IMR-90 (cell line): ENCODE data around the gene CSPG5. TPM values are rescaled to one million over a fixed set of nuclear protein-coding genes. Genes with fewer than 3 reads are reported as not detected.
A peak's percentile ranks its signal among the peaks of the same experiment; 100 is the strongest.

Source experiments
- ATAC-seq: fragments of 200-7000 bp; cut with Tn5 transposase; 2 replicates; pipeline ENCODE4 v1.9.1; 2020; ENCODE audit warnings: low read depth, mild to moderate bottlenecking, moderate library complexity
- BruUV-seq: library from RNA; stranded (reverse); fragments of 400-500 nt; replicated peaks from 2 replicates; lab custom pipeline; 2021; lab: Mats Ljungman, UMichigan
- CTCF ChIA-PET: fragments of 300-600 bp; formaldehyde crosslinking; extraction: SDS; loops from one replicate; lab custom pipeline; 2021; ENCODE audit warnings: antibody characterized with exemption; lab: Yijun Ruan, JAX
- POLR2A ChIA-PET: fragments of 300-600 bp; sonication (Branson Sonifier 250); formaldehyde crosslinking; loops from one replicate; lab custom pipeline; 2022; ENCODE audit warnings: antibody characterized with exemption; ENCODE audit not compliant: unreplicated experiment; lab: Charles Lee
- DNase-seq: peaks from one replicate; pipeline ENCODE4 v3.0.0; 2013
- H2AFZ ChIP-seq: replicated peaks from 2 replicates; pipeline ENCODE3; 2013; ENCODE audit warnings: low read length, mild to moderate bottlenecking; ENCODE audit not compliant: poor library complexity
- H2AK5ac ChIP-seq: 2 replicates; pipeline ENCODE4 v1.6.1; 2013; ENCODE audit warnings: low read depth, low read length, inconsistent platforms
- H2AK9ac ChIP-seq: replicated peaks from 2 replicates; pipeline ENCODE3; 2013; ENCODE audit warnings: mild to moderate bottlenecking, low read depth, low read length, moderate library complexity; ENCODE audit not compliant: poor library complexity
- H2BK120ac ChIP-seq: 2 replicates; pipeline ENCODE4 v1.6.1; 2013; ENCODE audit warnings: low read depth, low read length, inconsistent platforms
- H2BK15ac ChIP-seq: 3 replicates; pipeline ENCODE4 v1.6.1; 2013; ENCODE audit warnings: low read depth, low read length, inconsistent platforms
- H2BK20ac ChIP-seq: 2 replicates; pipeline ENCODE4 v1.6.1; 2013; ENCODE audit warnings: low read depth, mild to moderate bottlenecking, inconsistent platforms, low read length, moderate library complexity
- H2BK5ac ChIP-seq: 2 replicates; pipeline ENCODE4 v1.6.1; 2013; ENCODE audit warnings: mild to moderate bottlenecking, low read depth, low read length, inconsistent platforms; ENCODE audit not compliant: poor library complexity, severe bottlenecking
- H3K14ac ChIP-seq: replicated peaks from 2 replicates; pipeline ENCODE4 v1.6.1; 2013; ENCODE audit warnings: low read depth, low read length, inconsistent platforms
- H3K18ac ChIP-seq: 2 replicates; pipeline ENCODE4 v1.6.1; 2013; ENCODE audit warnings: low read depth, low read length, control low read depth
- H3K23ac ChIP-seq: 2 replicates; pipeline ENCODE4 v1.6.1; 2013; ENCODE audit warnings: low read depth, low read length, inconsistent platforms
- H3K27ac ChIP-seq: 2 replicates; pipeline ENCODE4 v1.5.1; 2013; ENCODE audit warnings: mild to moderate bottlenecking, control low read depth, low read length; ENCODE audit not compliant: insufficient read depth
- H3K27me3 ChIP-seq: 2 replicates; pipeline ENCODE4 v1.6.1; 2013; ENCODE audit warnings: low read length; ENCODE audit not compliant: control insufficient read depth, insufficient read depth
- H3K36me3 ChIP-seq: 2 replicates; pipeline ENCODE4 v1.6.1; 2013; ENCODE audit warnings: low read length, mixed read lengths; ENCODE audit not compliant: control insufficient read depth, insufficient read depth
- H3K4ac ChIP-seq: 2 replicates; pipeline ENCODE4 v1.6.1; 2013; ENCODE audit warnings: low read depth, low read length, inconsistent platforms
- H3K4me1 ChIP-seq: 2 replicates; pipeline ENCODE4 v1.6.1; 2013; ENCODE audit warnings: low read length, mixed read lengths; ENCODE audit not compliant: control insufficient read depth, insufficient read depth
- H3K4me2 ChIP-seq: 2 replicates; pipeline ENCODE4 v1.6.1; 2013; ENCODE audit warnings: low read depth, mild to moderate bottlenecking, control low read depth, low read length, moderate library complexity
- H3K4me3 ChIP-seq: 2 replicates; pipeline ENCODE4 v1.5.1; 2013; ENCODE audit warnings: low read depth, mild to moderate bottlenecking, control low read depth, low read length, moderate library complexity; ENCODE audit not compliant: insufficient read depth
- H3K56ac ChIP-seq: 2 replicates; pipeline ENCODE4 v1.6.1; 2013; ENCODE audit warnings: low read length, inconsistent platforms; ENCODE audit not compliant: insufficient read depth; ENCODE audit errors: extremely low read depth
- H3K79me1 ChIP-seq, 2 experiments: 2 replicates each; pipeline ENCODE4 v1.6.1; 2013; ENCODE audit warnings: low read length in 2 of 2, inconsistent platforms in 1 of 2, low read depth in 1 of 2
- H3K9ac ChIP-seq: 2 replicates; pipeline ENCODE4 v1.6.1; 2013; ENCODE audit warnings: low read depth, low read length, control low read depth
- H3K9me1 ChIP-seq: 2 replicates; pipeline ENCODE4 v1.6.1; 2013; ENCODE audit warnings: low read length, inconsistent platforms; ENCODE audit not compliant: insufficient read depth
- H3K9me3 ChIP-seq: 2 replicates; pipeline ENCODE4 v1.6.1; 2013; ENCODE audit warnings: low read length; ENCODE audit not compliant: control insufficient read depth, insufficient read depth
- H4K20me1 ChIP-seq: 2 replicates; pipeline ENCODE4 v1.6.1; 2013; ENCODE audit warnings: low read length, inconsistent platforms; ENCODE audit not compliant: insufficient read depth
- H4K5ac ChIP-seq: 2 replicates; pipeline ENCODE4 v1.6.1; 2013; ENCODE audit warnings: mild to moderate bottlenecking, low read depth, low read length, control low read depth
- H4K8ac ChIP-seq, 2 experiments: 2 replicates each; pipeline ENCODE4 v1.6.1; 2013; ENCODE audit warnings: low read depth in 2 of 2, low read length in 2 of 2, control low read depth in 1 of 2, inconsistent platforms in 1 of 2
- H4K91ac ChIP-seq: 2 replicates; pipeline ENCODE4 v1.6.1; 2013; ENCODE audit warnings: low read depth, low read length, inconsistent platforms; ENCODE audit not compliant: insufficient read depth
- BHLHE40 ChIP-seq: fragments of 150-350 bp; IDR thresholded peaks from 2 replicates; pipeline ENCODE4 v1.6.1; 2016; ENCODE audit warnings: mild to moderate bottlenecking, low read depth, low read length
- CEBPB ChIP-seq: IDR thresholded peaks from 2 replicates; pipeline ENCODE4 v1.6.1; 2012; ENCODE audit warnings: low read depth, low read length, improper control_type of control experiment
- CHD1 ChIP-seq: IDR thresholded peaks from 2 replicates; pipeline ENCODE4 v1.6.1; 2012; ENCODE audit warnings: low read depth, low read length, improper control_type of control experiment
- FOS ChIP-seq: fragments of 150-350 bp; IDR thresholded peaks from 2 replicates; pipeline ENCODE4 v1.6.1; 2016; ENCODE audit warnings: low read depth, low read length
- MAFK ChIP-seq: IDR thresholded peaks from 2 replicates; pipeline ENCODE4 v1.6.1; 2012; ENCODE audit warnings: low read depth, low read length, improper control_type of control experiment
- MAZ ChIP-seq: IDR thresholded peaks from 2 replicates; pipeline ENCODE4 v1.6.1; 2012; ENCODE audit warnings: low read depth, mild to moderate bottlenecking, low read length, improper control_type of control experiment, moderate library complexity, borderline replicate concordance
- MXI1 ChIP-seq: IDR thresholded peaks from 2 replicates; pipeline ENCODE4 v1.6.1; 2012; ENCODE audit warnings: low read depth, mild to moderate bottlenecking, low read length, moderate library complexity, borderline replicate concordance
- POLR2A ChIP-seq: IDR thresholded peaks from 2 replicates; pipeline ENCODE4 v1.6.1; 2012; ENCODE audit warnings: mild to moderate bottlenecking, low read depth, low read length
- RCOR1 ChIP-seq: IDR thresholded peaks from 2 replicates; pipeline ENCODE4 v1.6.1; 2012; ENCODE audit warnings: mild to moderate bottlenecking, low read length, improper control_type of control experiment; ENCODE audit not compliant: insufficient replicate concordance
- RFX5 ChIP-seq: IDR thresholded peaks from 2 replicates; pipeline ENCODE4 v1.8.0; 2012; ENCODE audit warnings: low read depth, mild to moderate bottlenecking, low read length, moderate library complexity
- SMC3 ChIP-seq: fragments of 150-350 bp; IDR thresholded peaks from 2 replicates; pipeline ENCODE4 v1.6.1; 2016; ENCODE audit warnings: low read depth, mild to moderate bottlenecking, antibody characterized with exemption, low read length, moderate library complexity
- WGBS, 2 experiments: methylation state at CpG; one replicate each; pipeline versions ENCODE4 v1.1.5 to v1.1.7; 2013; ENCODE audit warnings: missing lambda C conversion rate in 2 of 2; ENCODE audit not compliant: insufficient read length in 1 of 2; ENCODE audit errors: extremely low coverage in 2 of 2; 5-methylcytosine and 5-hydroxymethylcytosine counted together
- dilution Hi-C: fragments of 300-500 bp; cut with HindIII; formaldehyde crosslinking; loops from one replicate; pipeline ENCODE4 v1.14.3; 2018; ENCODE audit warnings: low sequenced_read_pairs; ENCODE audit not compliant: unreplicated experiment
- in situ Hi-C: fragments of 300-500 bp; cut with MboI; formaldehyde crosslinking; loops from 3 replicates; pipeline ENCODE4 v1.14.3; 2019; ENCODE audit warnings: low sequenced_read_pairs, inconsistent platforms, mixed read lengths
- intact Hi-C: fragments of 100-400 bp; cut with micrococcal nuclease; formaldehyde crosslinking; loops from 2 replicates; pipeline ENCODE4 v1.10.0; 2022
- polyA plus RNA-seq, 3 experiments: library from polyadenylated mRNA; depleted of rRNA; stranded (reverse); fragments of >200 nt; gene quantifications; 2 replicates each; pipeline ENCODE4 v1.2.3, GENCODE V29; 2012; ENCODE audit warnings: low replicate concordance in 1 of 3
- total RNA-seq: library from RNA; depleted of rRNA; stranded (reverse); fragments of >200 nt; gene quantifications from 2 replicates; pipeline ENCODE4 v1.2.3, GENCODE V29; 2012
- TF ChIP-seq, protein P1 (sequence below): fragments of 150-350 bp; IDR thresholded peaks from 2 replicates; pipeline ENCODE4 v1.6.1; 2016; ENCODE audit warnings: low read depth, mild to moderate bottlenecking, low read length, moderate library complexity, borderline replicate concordance
- TF ChIP-seq, protein P2 (sequence below): fragments of 150-350 bp; IDR thresholded peaks from 2 replicates; pipeline ENCODE4 v1.6.1; 2017; ENCODE audit warnings: mild to moderate bottlenecking, antibody characterized with exemption, low read length, low read depth
- TF ChIP-seq, protein P3 (sequence below): conservative IDR thresholded peaks from 2 replicates; pipeline ENCODE4 v1.5.1; 2012; ENCODE audit warnings: mild to moderate bottlenecking, low read depth, low read length, improper control_type of control experiment

CSPG5 gene
- total and polyA plus RNA-seq, 2 of the 4 experiments (the other 2 are of a cell fraction) = under 0.01 to 0.10 TPM

DNA sequence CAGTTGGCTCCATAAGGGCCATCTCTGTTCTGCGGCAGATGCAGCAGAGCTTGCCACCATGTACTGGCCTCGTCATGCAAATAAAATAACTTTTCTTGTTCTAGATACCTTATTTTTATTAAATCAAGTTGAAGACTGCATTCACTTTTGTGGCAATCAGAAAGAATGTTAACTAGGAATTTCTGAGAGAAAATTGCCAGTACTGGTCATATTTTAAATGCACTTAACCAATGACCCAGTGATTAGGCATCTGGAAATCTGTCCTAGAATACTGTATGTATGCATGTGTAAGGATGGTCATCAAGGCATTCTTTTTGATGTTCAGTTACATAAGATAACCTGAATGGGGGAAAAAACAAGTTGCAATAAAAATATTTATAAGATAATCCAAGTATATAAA is 34.2 kb upstream of the CSPG5 start:
- no peak overlapping the region for H2AK9ac ChIP-seq
- no peak overlapping the region for H3K23ac ChIP-seq
- no peak overlapping the region for H2AFZ ChIP-seq
- H2BK15ac ChIP-seq = no peak overlapping the region
- no peak overlapping the region; the same call in 1 of the 2 replicates for H4K5ac ChIP-seq
- ATAC-seq (no peak), DNase-seq (no peak)
- ChIA-PET CTCF (interaction anchor here (0.5 to 1.6 kb wide), 2 partner anchors 11 to 23 kb away, joined by 3 read pairs; no protein-coding TSS in a partner anchor), POLR2A (no interaction called here)
- no peak overlapping the region for H3K27ac ChIP-seq
- in situ Hi-C loops = no loop called here
- H3K14ac ChIP-seq = no peak overlapping the region
- H3K9me1 ChIP-seq = peaks cover 13% of the 10 kb centered on the region
- H3K4me3 ChIP-seq = no peak overlapping the region
- no peak overlapping the region for H2BK5ac ChIP-seq
- H4K20me1 ChIP-seq = peaks cover 20% of the 10 kb centered on the region; the same call in 1 of the 2 replicates
- H3K4me1 ChIP-seq = peaks cover 5% of the 10 kb centered on the region
- H2BK120ac ChIP-seq = 0 out of 2 replicates have a peak overlapping the region, but pooled peaks have one; percentile 26
- no TSS peak for BruUV-seq
- no peak overlapping the region for H4K91ac ChIP-seq
- 0 out of 2 replicates have a peak overlapping the region, but pooled peaks have one; percentile 35 for H2AK5ac ChIP-seq
- H3K18ac ChIP-seq = no peak overlapping the region
- intact Hi-C loops = no loop called here
- H3K79me1 ChIP-seq = peaks cover 8 to 31% of the 10 kb centered on the region in 2 experiments
- dilution Hi-C loops = no loop called here
- 0 out of 2 replicates have a peak overlapping the region, but pooled peaks have one; percentile 50 for H3K4ac ChIP-seq
- TF ChIP-seq FOS (no peak), MAZ (no peak), CEBPB (no peak), CHD1 (no peak), RFX5 (no peak), MXI1 (no peak), BHLHE40 (no peak), POLR2A (no peak), MAFK (no peak), RCOR1 (no peak), SMC3 (no peak)
- TF ChIP-seq, protein P1, sequence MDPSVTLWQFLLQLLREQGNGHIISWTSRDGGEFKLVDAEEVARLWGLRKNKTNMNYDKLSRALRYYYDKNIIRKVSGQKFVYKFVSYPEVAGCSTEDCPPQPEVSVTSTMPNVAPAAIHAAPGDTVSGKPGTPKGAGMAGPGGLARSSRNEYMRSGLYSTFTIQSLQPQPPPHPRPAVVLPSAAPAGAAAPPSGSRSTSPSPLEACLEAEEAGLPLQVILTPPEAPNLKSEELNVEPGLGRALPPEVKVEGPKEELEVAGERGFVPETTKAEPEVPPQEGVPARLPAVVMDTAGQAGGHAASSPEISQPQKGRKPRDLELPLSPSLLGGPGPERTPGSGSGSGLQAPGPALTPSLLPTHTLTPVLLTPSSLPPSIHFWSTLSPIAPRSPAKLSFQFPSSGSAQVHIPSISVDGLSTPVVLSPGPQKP = no peak
- TF ChIP-seq, protein P2, sequence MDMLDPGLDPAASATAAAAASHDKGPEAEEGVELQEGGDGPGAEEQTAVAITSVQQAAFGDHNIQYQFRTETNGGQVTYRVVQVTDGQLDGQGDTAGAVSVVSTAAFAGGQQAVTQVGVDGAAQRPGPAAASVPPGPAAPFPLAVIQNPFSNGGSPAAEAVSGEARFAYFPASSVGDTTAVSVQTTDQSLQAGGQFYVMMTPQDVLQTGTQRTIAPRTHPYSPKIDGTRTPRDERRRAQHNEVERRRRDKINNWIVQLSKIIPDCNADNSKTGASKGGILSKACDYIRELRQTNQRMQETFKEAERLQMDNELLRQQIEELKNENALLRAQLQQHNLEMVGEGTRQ = no peak
- TF ChIP-seq, protein P3, sequence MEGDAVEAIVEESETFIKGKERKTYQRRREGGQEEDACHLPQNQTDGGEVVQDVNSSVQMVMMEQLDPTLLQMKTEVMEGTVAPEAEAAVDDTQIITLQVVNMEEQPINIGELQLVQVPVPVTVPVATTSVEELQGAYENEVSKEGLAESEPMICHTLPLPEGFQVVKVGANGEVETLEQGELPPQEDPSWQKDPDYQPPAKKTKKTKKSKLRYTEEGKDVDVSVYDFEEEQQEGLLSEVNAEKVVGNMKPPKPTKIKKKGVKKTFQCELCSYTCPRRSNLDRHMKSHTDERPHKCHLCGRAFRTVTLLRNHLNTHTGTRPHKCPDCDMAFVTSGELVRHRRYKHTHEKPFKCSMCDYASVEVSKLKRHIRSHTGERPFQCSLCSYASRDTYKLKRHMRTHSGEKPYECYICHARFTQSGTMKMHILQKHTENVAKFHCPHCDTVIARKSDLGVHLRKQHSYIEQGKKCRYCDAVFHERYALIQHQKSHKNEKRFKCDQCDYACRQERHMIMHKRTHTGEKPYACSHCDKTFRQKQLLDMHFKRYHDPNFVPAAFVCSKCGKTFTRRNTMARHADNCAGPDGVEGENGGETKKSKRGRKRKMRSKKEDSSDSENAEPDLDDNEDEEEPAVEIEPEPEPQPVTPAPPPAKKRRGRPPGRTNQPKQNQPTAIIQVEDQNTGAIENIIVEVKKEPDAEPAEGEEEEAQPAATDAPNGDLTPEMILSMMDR = no peak
- H4K8ac ChIP-seq = no peak overlapping the region
- WGBS, 2 experiments = no CpG with 5 or more reads among the region's 2 CpGs
- no peak overlapping the region for H3K4me2 ChIP-seq
- no peak overlapping the region for H3K56ac ChIP-seq
- peaks cover 20% of the 10 kb centered on the region for H3K36me3 ChIP-seq
- H3K27me3 ChIP-seq = no peaks in the 10 kb centered on the region
- H3K9ac ChIP-seq = no peak overlapping the region
- no peaks in the 10 kb centered on the region for H3K9me3 ChIP-seq
- no peak overlapping the region for H2BK20ac ChIP-seq
